C1 segment of cervical spinal cord (tissue), 14 donors: ENCODE results near the gene ABCA5.
"Not testable (repeated sequence)": the region's sequence is repeated elsewhere in the genome, so short reads cannot be mapped to it uniquely, and the experiment has no call there.

Experiments used
- DNase-seq, 14 donors: peaks; one replicate each; lab custom pipeline; 2025; lab: John Stamatoyannopoulos, UW

The ABCA5 gene

DNA sequence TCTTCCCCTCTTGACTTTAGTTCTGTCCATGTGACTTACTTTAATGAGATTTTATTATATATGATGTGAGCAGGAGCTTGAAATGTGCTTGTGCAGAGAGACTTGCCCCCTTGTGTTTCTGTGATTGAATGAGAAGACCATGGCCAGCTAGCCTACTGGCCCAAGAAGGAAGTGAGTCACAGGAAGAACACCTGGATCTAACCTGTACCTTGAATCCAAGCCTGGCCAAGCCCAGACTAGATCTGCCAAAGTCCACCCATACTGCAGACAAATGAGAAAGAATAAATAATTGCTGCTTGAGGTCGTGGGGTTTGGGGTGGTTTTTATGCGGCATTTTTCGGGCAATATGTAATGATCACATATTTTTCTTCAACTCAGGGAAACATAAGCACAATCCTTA lies 107.9 kb downstream of the ABCA5 start:
- no peak for DNase-seq

GRCh38 chr17:69213059-69213813 lies 113.7 kb downstream of the ABCA5 start:
- DNase-seq: no peak

GRCh38 chr17:69208640-69209039 lies 118.3 kb downstream of the ABCA5 start:
- DNase-seq: no peak

GRCh38 chr17:69207151-69207550 lies 119.8 kb downstream of the ABCA5 start:
- no peak for DNase-seq

DNA sequence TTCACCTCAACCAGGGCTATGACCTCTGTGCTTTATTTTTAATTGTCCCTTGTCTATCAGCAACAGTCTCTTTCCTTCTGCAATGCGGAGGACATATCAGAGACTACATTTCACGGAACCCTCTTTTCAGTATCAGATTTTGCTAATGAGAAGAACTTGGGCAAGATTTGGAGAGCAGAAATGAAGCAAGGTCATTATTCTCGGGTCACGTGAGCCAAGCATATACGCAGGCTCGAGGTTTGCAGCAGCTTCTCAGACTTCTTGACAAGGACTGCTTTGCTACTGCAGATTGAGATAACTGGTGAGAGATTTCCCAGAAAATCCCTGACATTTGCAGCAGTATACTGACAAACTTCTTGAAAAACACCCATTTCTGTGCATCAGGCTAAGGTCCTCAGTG lies 128.7 kb downstream of the ABCA5 start:
- DNase-seq: no peak

- not testable (repeated sequence) for DNase-seq
Measured at GRCh38 chr17:69196105-69196653, 130.8 kb downstream of the ABCA5 start.
